A549 (cell line): ENCODE data around the gene AGR2.

ENCODE experiments used
- CBX8 ChIP-seq: fragments of 200-600 bp; sonication (generic); IDR thresholded peaks from 2 replicates; pipeline ENCODE4 v1.6.1; 2016
- FOXS1 ChIP-seq: fragments of 250-450 bp; sonication (Bioruptor Pico); IDR thresholded peaks from 2 replicates; pipeline ENCODE4 v1.5.0; 2020; ENCODE audit warnings: mild to moderate bottlenecking, moderate library complexity
- MYC ChIP-seq: IDR thresholded peaks from 2 replicates; pipeline ENCODE4 v1.6.1; 2012; ENCODE audit warnings: mild to moderate bottlenecking, inconsistent platforms, low read length, improper control_type of control experiment, borderline replicate concordance
- POLR2A ChIP-seq: IDR thresholded peaks from 2 replicates; pipeline ENCODE4 v1.6.1; 2012; ENCODE audit warnings: mild to moderate bottlenecking, low read length
- REST ChIP-seq: fragments of 200-600 bp; sonication (generic); IDR thresholded peaks from 2 replicates; pipeline ENCODE4 v1.6.1; 2016; ENCODE audit warnings: antibody characterized with exemption, mild to moderate bottlenecking, moderate library complexity
- RFX5 ChIP-seq: fragments of 450-650 bp; IDR thresholded peaks from 2 replicates; pipeline ENCODE4 v1.7.1; 2014; ENCODE audit warnings: antibody characterized with exemption, mild to moderate bottlenecking, moderate library complexity
- USF2 ChIP-seq: fragments of 450-650 bp; IDR thresholded peaks from 2 replicates; pipeline ENCODE4 v1.6.1; 2014; ENCODE audit warnings: antibody characterized with exemption
- TF ChIP-seq, protein P1 (sequence below): fragments of >200 bp; sonication (Bioruptor Twin); formaldehyde crosslinking; IDR thresholded peaks from 3 replicates; pipeline ENCODE4 v1.6.1; 2016
- TF ChIP-seq, protein P2 (sequence below): fragments of >200 bp; sonication (Bioruptor Twin); formaldehyde crosslinking; IDR thresholded peaks from 3 replicates; pipeline ENCODE4 v1.5.1; 2016

DNA sequence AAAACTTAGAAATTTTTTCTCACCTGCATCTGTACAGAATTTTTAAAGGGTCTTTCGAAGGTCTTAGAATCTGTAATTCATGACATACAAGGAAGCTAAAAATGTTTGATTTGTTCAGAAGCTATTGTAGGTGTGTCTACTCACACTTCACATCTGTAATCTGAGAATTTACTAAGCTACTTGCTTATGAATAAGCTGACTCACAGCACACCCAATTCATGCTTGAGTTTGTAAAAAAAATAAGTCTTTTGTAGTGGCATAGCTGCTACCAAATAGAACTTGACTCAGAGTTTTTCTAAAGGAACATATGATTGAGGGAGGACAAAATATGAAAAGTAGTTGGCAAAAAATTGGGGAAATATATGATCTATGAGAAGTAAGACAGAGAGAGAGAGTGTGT, 12.7 kb upstream of the AGR2 start:
- TF ChIP-seq MYC, result no peak
- TF ChIP-seq USF2, result no peak
- TF ChIP-seq POLR2A, result no peak
- no peak for TF ChIP-seq RFX5
- TF ChIP-seq, protein P1, sequence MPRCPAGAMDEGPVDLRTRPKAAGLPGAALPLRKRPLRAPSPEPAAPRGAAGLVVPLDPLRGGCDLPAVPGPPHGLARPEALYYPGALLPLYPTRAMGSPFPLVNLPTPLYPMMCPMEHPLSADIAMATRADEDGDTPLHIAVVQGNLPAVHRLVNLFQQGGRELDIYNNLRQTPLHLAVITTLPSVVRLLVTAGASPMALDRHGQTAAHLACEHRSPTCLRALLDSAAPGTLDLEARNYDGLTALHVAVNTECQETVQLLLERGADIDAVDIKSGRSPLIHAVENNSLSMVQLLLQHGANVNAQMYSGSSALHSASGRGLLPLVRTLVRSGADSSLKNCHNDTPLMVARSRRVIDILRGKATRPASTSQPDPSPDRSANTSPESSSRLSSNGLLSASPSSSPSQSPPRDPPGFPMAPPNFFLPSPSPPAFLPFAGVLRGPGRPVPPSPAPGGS, result no peak
- no peak for TF ChIP-seq REST
- TF ChIP-seq, protein P2, sequence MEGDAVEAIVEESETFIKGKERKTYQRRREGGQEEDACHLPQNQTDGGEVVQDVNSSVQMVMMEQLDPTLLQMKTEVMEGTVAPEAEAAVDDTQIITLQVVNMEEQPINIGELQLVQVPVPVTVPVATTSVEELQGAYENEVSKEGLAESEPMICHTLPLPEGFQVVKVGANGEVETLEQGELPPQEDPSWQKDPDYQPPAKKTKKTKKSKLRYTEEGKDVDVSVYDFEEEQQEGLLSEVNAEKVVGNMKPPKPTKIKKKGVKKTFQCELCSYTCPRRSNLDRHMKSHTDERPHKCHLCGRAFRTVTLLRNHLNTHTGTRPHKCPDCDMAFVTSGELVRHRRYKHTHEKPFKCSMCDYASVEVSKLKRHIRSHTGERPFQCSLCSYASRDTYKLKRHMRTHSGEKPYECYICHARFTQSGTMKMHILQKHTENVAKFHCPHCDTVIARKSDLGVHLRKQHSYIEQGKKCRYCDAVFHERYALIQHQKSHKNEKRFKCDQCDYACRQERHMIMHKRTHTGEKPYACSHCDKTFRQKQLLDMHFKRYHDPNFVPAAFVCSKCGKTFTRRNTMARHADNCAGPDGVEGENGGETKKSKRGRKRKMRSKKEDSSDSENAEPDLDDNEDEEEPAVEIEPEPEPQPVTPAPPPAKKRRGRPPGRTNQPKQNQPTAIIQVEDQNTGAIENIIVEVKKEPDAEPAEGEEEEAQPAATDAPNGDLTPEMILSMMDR, result no peak
- TF ChIP-seq FOXS1 (CRISPR knock-in tag), result no peak
- TF ChIP-seq CBX8, result no peak
